Activated CD8-positive, alpha-beta memory T cell treated with anti-CD3 and anti-CD28 coated beads for 1 hour (primary cell): ENCODE results near the gene FLRT1.

ENCODE experiments used
- DNase-seq, 2 donors: peaks; one replicate each; pipeline ENCODE4 v3.0.0-alpha.2; 2020; ENCODE audit warnings: low read depth in 1 of 2; ENCODE audit errors: extremely low read depth in 1 of 2

The FLRT1 gene

DNA sequence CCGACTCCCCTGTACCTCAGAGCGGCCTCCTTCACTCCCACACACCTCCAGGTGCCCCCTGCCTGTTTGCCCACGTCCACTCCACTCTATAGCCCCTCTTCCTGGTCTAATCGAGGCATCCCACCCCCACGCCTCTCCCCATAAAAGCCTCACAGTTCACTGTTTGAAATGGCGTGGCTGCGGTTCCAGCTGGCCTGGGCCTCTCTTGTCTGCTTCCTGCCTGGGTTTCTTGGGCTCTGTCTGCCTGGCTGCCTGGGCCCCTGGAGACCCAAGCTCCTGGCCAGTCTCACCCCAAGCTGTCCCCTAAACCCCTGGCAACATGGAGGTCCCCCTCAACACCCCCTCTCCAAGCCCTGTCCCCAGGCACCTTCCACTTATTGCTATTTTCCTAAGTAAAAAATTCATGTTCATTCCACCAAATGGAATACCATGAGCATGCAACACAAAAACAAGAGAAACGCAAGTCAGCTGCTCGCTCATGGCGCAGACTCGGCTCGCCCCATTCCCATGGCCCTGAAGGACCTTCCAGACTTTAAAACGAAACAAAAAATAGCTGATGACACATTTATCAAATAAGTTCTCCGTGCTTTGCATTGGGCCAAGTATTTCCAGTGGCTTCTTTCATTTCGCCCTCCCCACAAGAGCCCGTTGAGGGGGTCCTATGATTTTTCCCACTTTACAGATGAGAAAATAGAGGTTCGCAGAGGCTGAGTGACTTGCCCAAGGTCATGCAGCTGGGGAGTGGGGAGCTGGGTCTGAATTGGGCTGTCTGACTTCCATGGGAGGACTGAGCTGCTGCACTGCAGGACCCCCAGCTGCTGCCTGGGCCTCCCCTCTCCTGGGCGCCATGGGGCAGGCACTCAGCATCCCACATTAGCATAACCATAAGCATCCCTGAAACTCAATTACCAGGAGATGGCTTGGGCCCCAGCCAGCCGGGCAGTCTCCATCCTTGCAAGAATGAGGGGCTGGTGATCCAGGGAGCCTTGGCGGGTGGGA lies 11.7 kb upstream of the FLRT1 start:
- no peak for DNase-seq

DNA sequence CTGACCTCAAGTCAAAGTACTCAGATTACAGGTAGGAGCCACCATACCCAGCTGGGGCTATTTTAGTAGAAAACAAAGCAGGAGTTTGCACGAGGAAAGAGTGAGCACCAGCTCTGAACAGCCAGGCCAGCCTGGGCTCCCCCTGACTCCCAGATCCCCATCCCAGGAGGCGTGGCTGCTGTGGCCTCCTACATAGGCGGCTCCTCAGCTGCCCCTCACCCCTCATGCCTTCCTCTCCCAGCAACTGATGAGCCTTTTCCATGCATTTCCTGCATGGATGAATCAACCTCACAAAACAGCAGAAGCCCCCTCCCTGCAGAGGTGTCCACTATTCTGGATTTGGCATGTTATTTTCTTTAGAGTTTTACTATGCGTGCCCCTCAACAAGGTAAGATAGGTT lies 10.5 kb upstream of the FLRT1 start:
- DNase-seq = no peak

DNA sequence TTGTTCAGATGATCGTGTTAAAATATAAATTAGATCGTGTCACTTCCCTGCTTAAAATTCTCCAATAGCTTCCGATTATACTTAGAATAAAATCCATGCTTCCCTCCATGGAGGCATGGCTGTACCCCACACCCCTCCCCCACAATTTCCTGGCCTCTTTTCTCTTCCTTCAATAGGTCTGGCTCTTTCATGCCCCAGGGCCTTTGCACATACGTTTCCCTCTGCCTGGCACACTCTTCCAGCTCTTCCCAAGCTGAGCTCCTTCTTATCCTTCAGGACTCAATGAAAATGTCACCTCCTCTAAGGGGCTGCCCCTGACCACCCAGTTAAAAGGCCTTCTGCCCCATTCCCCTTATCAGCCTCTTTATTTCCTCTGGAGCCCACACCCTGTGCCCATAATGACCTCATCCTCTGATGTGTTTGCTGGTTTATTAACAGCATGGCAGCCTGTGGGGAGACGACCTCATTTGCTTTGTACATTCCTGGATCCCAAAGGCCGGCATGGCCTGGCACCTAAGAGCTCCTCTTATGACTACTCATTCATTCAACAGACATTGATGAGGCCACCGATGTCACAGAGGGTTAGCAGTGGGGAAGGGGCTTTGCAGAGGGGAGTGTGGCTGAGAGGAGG lies 9.0 kb upstream of the FLRT1 start:
- no peak for DNase-seq

DNA sequence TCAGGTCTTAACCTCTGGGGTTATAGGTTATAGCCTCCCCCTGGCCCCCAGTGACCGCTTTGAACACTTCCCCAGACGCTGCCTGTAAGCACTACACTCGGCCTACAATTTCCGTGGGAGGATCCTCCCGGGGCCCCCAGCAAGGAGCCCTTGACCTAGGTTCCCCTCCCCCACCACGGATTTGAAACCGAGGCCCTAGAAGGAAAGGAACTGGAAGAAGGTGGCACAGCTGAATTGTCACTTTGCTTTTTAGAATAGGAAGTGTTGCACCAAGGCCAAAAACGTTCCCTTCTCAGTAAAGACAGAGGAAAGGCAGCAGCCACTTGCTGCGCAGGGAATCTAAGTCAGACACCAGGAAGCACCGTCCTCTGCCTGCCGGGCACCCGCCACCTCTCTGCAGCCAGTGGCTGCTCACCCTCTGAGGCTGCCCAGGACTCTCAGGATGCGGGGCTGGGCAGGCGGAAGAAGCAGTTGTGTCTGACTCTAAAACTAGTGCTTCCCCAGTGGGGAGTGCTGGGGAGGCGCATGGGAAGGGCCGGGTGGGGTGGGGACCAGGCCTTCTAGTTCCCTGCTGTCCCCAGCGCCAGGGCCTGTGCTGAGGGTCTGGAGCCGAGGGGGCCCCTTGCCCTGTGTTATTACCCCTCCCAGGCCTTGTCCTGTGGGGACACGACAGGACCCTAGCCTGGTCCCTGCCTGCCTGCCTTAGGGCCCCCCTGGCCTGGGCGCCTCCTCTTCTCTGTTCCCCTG lies 7.9 kb upstream of the FLRT1 start:
- no peak for DNase-seq

DNA sequence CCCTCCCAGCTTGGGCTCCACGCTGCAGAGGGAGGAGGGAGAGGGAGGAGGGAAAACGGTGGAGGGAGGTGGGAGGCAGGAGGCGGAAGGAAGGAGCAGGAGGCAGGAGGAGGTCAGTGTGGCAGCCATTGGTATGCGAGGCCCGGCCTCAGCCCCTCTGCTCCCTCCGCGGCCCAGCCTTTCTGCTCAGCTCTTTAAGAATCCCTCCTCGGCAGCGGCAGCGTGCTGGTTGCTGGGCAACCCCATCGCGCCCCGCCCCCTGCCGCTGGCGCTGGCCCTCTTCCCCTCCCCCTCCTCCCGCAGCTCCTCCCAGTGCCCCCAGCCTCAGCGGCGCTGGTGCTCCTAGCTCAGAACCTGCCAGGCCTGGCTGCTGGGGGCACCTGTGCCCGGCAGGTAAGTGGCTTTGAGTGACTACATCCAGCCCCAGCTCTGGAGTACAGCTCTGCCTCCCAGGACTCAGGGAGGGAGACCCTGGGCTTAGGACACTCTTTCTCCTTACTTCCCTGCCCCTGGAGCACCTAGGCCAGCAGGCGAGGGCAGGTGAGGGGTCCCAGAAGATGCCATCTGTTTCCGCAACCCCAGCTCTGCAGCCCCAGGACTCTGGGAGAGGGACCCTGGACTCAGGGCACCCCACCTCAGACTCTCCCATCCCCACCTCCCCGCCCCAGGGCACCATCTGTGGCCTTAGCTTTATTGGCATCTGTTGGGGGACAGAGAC lies 7.2 kb upstream of the FLRT1 start:
- no peak for DNase-seq

DNA sequence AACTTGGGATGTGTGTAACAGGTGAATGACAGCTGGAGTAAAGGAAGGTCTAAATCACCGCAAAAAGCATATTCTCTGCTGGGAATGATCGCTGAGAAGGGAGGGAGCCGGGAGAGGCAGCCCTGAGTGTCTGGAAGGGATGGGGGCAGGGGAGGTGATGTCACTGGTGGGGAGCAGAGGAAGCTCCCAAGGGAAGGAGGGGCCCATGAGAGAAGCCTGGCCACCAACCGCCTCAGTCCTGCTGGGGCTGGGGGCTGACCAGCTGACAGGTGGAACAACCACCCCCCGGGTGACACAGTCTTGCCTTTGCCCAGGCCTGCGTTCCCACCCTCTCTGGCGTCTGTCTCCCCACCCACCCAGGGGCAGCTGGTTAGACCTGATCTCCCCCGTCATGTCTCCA lies 6.0 kb upstream of the FLRT1 start:
- no peak for DNase-seq

DNA sequence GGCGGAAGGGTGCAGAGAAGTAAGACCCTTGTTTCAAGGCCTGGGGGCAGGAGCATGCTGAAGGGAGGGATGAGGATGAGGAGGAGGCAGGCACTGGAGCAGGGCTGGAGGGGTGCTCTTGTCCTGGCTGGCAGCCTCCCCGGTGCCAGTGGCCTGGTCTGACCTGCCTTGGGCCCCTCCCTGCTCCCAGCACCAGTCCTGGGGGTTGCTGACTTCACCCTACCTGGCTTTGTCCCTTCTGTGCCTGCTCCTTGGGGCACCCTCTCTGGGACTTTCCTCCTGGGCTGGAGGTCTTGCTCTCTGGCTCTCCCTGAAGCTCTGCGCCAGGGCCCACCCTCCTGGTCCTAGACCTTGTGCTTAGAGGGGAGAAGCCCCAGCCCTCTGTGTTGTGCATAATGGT lies 4.7 kb upstream of the FLRT1 start:
- DNase-seq = no peak

DNA sequence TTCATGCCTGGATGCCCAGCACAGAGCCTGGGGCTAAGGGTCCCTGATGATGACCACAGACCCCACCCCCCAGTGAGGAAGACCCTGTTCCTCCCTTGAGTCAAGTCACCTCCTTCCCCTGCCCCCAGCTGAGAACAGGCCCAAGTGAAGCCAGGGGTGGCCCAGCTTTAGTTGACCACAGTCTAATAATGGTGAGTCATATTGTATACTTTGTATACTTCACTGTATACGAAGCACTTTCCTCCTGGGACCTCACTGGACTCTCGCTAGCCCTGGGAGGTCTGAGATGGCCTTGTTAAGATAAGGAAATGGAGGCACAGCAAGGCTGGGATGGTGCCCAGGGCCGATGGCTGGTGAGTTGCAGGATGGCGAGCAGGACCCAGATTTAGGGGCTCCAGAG lies 3.7 kb upstream of the FLRT1 start:
- DNase-seq = no peak

DNA sequence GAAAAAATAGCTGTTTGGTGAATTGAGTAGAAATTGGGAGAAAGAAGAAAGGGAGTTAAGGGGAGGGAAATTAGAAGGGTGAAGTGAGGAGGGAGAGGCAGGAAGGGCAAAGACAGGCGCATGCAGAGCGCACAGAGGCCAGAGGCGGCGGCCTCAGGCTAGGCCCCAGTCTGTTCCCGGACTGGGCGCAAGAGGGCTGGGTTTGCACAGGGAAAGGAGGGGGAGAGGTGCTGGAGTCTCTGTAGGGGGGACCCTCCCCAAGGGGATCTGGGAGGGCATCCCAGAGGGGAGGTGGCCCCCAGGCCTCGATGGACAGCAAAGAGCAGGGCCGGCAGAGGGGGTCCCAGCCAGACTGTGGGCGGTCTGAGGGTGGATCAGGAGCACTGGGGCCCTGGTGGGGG lies 1.3 kb upstream of the FLRT1 start:
- DNase-seq = no peak

DNA sequence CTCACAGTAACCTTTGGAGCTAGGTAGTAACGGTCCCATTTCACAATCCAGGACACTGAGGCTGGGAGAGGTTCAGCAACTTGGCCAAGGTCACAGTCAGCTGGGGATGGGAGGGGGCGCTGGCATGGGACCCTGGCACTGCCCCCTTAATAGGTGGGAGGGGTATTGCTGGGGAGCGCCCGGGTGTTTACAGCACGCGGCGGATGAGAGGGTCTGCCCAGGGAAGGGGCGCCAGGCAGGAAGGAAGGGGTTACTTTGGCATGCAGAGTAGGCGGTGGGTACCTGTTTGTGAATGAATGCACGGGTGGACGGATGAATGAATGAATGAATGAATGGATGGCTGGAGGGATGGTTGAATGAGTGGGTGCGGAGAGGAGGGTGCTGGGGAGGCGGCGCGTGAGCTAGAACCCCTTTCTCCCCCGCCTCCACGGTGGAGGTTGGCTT lies 628 bp upstream of the FLRT1 start:
- no peak for DNase-seq

DNA sequence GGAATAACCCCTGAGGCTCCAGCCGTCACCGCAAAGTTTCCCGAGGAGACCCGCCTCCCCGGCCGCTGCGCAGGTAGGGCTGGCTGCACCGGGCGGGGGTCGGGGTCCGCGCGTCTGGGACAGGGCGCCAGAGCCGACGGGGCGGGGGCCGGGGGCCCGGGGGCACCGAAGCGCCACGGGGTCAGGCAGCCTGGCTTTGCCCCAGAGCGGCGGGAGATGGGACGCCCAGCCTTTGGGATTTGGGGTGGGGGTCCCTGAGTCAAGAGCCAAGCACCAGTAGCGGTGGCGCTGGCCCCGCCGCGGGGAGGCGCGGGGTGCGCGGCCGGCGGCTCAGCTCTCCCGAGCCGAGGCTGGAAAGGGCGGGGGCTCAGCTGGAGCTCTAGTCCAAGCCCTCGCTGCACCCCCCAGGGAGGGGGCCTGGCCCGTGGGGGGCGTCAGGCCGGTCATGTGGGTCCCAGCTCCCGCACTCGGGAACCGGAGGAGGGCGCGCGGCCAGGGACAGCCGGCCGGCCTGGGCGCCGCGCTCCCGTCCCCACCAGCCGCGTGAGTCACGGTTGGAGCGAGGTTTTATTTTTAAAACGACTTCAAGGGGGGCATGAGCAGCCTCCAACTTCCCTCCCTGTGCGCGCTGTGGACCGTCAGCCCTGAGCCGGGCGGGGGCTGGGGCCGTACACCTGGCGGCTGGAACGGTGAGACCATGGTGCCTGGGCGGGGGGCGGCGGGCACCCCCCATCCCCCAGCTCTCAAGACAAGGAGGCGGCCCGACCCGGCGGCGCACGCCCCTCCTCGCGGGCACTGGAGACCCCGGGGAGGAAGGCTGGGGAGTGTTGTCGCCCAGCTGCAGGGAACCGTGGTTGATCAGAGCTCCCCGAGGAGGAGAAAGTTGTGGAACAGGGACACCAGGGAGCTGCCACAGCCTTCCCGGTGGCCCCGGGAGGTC lies 626 bp downstream of the FLRT1 start:
- DNase-seq = no peak

DNA sequence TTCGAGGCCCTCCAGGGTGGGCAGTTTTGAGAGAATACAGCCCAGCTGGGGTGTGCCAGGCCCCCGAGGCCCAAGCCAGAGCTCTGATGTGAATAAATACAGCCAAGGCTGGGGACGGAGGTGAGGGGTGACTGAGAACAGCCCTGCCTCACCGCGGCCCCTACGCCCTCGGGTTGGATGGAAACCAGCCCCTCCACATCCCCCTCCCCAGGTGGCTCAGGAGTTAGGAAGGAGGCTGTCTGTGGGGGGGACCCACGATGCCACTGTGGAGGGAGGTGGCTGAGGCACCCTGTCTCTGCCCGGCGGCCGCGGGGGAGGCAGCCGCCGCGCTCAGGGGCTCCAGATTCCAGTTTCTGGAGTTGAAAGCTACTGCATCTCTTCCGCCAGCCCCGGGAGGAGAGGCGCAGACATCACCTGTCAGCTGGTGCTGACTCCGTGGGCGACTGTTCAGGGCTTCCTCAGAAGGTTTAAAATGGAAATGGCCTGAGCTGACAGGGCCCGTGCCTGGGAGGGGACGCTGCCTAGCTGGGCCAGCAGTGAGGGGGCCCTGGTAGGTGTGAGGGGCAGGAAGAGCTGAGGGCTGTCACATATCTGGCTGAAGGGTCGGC lies 1.4 kb downstream of the FLRT1 start:
- DNase-seq = no peak

DNA sequence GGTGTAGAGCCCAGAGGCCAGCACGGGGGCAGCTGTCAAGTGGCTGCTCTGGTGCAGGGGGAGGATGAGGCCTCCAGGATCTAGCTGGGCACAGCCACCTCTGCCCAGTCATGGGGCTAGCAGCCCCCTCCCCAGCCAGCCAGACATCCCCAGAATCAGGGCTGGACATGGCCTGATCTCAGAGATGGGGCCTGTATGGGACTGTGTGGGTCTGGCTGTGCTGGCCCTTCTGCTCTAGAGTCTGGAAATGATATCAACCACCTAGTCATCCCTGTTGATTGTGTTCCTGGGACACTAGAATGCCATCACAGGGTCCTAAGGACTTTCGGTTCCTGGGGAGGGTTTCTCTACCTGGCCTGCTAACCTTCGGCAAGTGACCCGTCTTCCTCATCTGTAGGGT lies 2.8 kb downstream of the FLRT1 start:
- DNase-seq = no peak

DNA sequence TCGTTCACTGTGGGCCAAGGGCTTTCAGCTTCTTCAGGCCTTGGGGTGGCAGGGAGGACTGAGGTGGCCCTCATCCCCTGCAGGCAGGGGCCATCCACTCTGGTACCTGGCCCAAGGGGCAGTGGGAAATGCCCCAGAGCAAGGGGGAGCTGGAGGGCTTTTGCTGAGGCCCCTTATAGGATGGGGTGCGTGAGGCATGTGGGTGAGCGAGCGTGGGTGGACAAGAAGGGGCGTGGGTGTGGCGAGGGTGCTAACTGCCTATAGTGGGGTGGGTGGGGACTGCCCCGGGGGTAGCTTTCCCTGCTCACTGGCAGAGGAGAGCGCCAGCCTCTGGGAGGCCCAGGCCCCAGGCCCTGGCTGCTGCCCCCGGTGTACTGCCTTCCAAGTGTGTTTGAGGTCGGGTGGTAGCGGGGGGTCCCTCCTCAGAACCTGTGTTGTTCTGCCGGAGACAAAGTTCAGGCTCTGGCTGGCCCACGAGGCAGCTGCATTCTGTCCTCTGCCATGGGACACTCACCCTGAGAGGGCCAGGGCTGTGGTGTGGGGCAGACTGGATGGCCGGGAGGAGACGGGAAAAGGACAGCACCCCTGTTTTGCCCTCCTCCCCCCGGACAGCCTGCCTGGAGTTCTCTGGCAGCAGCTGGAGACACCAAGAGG lies 3.4 kb downstream of the FLRT1 start:
- no peak for DNase-seq

DNA sequence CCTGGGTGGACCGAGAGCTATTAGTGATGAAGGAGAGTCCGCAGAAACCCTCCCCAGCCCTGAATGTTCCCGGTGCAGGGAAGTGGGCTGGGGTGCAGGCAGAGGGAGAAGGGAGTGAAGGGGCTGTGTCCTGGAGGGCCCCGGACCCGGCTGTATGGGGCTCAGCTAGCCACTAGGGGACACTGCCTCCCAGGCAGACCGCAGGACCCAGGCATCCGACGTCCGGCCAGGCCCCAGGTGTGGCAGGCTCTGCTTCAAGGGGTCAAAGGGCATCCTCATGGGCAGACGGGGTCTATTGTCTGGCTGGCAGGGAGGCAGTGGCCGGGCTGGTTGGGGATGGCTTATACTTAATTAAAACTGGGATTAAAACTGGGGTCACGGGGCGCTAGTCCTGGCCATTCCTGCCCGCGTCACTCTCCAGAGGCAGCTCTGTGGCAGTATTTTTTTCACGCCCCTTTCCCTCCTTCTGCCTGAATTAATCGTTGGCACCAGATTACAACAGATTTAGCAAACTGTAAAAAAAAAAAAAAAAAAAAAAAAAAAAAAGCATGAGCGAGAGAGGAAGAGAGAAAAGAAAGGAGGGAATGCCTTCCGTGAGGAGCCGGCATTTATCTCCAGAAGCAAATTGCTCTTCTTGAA lies 5.1 kb downstream of the FLRT1 start:
- DNase-seq = no peak

DNA sequence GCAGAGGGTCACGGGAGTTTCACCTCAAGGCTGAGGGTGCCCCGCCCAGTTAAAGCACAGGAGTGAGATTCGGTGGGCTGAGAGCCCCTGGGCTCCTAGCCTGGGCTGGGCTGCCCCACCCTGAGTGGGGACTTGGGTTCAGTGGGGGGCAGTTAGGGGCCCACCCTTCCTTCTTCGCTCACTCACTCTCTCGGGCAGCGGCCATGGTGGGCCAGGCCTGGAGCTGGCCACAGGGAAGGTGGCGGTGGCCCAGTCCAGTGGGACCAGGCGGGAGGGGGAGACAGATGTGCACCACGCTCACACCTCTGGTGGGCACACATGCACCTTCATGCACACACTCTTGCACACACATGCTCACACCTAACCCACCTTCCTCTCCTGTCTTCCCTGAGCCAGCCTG lies 6.1 kb downstream of the FLRT1 start:
- no peak for DNase-seq

DNA sequence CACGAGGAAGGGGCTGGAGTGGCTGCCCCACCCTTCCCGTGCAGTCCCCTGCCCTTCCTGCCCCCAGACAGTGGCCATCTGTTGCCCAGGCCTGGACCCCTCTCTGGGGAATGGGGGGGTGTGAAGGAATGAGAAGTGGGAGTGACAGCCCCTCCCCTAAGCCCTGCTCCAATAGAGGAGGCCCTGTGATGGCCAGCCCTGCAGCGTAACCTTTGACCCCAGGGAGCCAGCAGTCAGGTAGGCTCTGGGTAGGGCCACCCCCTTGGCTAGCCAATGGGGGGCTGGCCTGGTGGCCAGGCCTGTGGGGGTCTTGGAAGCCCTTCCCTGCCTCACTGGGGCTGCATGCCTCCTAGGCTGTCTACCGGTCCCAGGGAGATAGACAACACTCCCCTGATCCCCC lies 6.6 kb downstream of the FLRT1 start:
- DNase-seq = no peak

DNA sequence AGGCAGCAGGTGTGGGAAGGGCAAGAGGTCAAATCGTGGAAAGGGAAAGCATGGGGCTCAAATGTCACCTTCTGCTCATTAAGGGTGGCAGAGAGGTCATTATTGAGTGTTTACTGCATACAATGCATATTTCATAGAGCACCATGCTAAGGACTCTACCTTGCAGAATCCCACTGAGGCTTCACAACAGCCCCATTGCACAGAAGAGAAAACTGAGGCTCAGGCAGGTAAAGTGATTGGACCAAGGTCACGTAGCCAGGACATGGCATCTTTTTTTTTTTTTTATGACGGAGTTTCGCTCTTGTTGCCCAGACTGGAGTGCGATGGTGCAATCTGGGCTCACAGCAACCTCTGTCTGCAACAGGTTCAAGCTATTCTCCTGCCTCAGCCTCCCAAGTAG lies 7.8 kb downstream of the FLRT1 start:
- no peak for DNase-seq
